Natural killer cell (primary cell): ENCODE measurements around the gene SORBS1. TPM values are rescaled to one million over a fixed set of nuclear protein-coding genes. Genes with fewer than 3 reads are reported as not detected.

Experiments
- ATAC-seq, 3 donors: fragments of 150-1000 bp in 2 of 3; fragments of 200-7000 bp in 1 of 3; cut with Tn5 transposase; 1 replicate in 1 of 3; 2 replicates in 2 of 3; pipeline ENCODE4 v1.10.0; 2021; ENCODE audit warnings: mild to moderate bottlenecking in 2 of 3, moderate library complexity in 2 of 3
- DNase-seq, 2 donors: peaks; one replicate each; pipeline versions ENCODE4 v3.0.0 to v3.0.0-alpha.2; 2013 to 2021; ENCODE audit warnings: mixed read lengths in 1 of 2
- H3K27ac ChIP-seq: one replicate; pipeline ENCODE4 v1.5.1; 2013; ENCODE audit warnings: mild to moderate bottlenecking, low read length
- H3K27me3 ChIP-seq: one replicate; pipeline ENCODE4 v1.6.1; 2013; ENCODE audit warnings: low read length; ENCODE audit not compliant: control insufficient read depth, insufficient read depth
- H3K36me3 ChIP-seq: one replicate; pipeline ENCODE4 v1.6.1; 2013; ENCODE audit warnings: low read length; ENCODE audit not compliant: control insufficient read depth, insufficient read depth
- H3K4me1 ChIP-seq: one replicate; pipeline ENCODE4 v1.6.1; 2013; ENCODE audit warnings: low read length; ENCODE audit not compliant: control insufficient read depth, insufficient read depth
- H3K4me3 ChIP-seq: one replicate; pipeline ENCODE4 v1.5.1; 2013; ENCODE audit warnings: low read length
- H3K9me3 ChIP-seq: one replicate; pipeline ENCODE4 v1.6.1; 2013; ENCODE audit warnings: low read length; ENCODE audit not compliant: control insufficient read depth, insufficient read depth
- H3K27ac Mint-ChIP-seq, 2 donors: one replicate each; pipeline ENCODE4 v1.8.0; 2022; ENCODE audit warnings: mild to moderate bottlenecking in 2 of 2, mixed read lengths in 2 of 2, moderate library complexity in 1 of 2
- H3K27me3 Mint-ChIP-seq, 2 donors: one replicate each; pipeline ENCODE4 v1.8.0; 2022; ENCODE audit warnings: low read depth in 2 of 2, mixed read lengths in 2 of 2
- H3K36me3 Mint-ChIP-seq: one replicate; pipeline ENCODE4 v1.8.0; 2022; ENCODE audit warnings: mixed read lengths
- H3K4me1 Mint-ChIP-seq, 2 donors: one replicate each; pipeline ENCODE4 v1.8.0; 2022; ENCODE audit warnings: mixed read lengths in 2 of 2
- H3K4me3 Mint-ChIP-seq: one replicate; pipeline ENCODE4 v1.8.0; 2022; ENCODE audit warnings: mild to moderate bottlenecking, moderate library complexity, mixed read lengths
- H3K9me3 Mint-ChIP-seq, 2 donors: one replicate each; pipeline ENCODE4 v1.8.0; 2022; ENCODE audit warnings: mixed read lengths in 2 of 2
- WGBS: methylation state at CpG from one replicate; pipeline ENCODE4 v1.1.7; 2013; ENCODE audit warnings: missing lambda C conversion rate; ENCODE audit not compliant: insufficient coverage; 5-methylcytosine and 5-hydroxymethylcytosine counted together
- intact Hi-C: fragments of 100-400 bp; cut with micrococcal nuclease; formaldehyde crosslinking; loops from one replicate; pipeline ENCODE4 v1.14.2; 2022
- total RNA-seq, 4 donors: library from RNA; stranded (reverse); fragments of 120-200 nt in 1 of 4; gene quantifications; one replicate each; pipeline versions ENCODE4 v1.2.3 to v1.2.4, GENCODE V29; 2013 to 2022
- TF ChIP-seq, protein P1 (sequence below): fragments of 200-600 bp; IDR thresholded peaks from one replicate; pipeline ENCODE4 v1.8.0; 2022; ENCODE audit warnings: antibody characterized with exemption

SORBS1 gene
- total RNA-seq, 3 donors from 2014 or later (not counting 1 experiment from before 2014, with no cell fraction given): 2.4 to 5.4 (median 2.8) TPM

DNA sequence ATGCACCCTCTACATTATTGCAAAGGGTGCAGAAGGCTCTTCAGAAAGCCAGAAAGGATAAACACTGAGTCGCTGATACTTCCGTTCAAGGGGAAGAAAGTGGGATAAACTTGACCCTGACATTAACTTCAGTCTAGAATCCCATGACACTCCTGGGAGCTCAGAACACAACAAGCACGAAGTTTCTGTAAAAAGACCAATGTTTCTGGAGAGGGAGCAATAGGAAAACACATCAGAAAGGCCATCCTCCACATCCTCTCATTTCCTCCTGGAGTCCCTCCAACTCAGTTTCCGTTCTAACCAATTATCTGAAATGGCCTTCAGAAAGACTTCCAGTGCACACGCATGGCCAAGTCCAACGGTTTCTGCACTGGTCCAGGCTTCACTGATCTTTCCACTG is 113.5 kb downstream of the SORBS1 start:
- Mint-ChIP-seq H3K4me3 (no peak overlapping the region), H3K27ac (no peak overlapping the region), H3K9me3 (no peaks in the 10 kb centered on the region), H3K27me3 (peaks cover 7 to 9% of the 10 kb centered on the region in 2 donors), H3K4me1 (peaks cover 0 to 5% of the 10 kb centered on the region in 2 donors), H3K36me3 (no peaks in the 10 kb centered on the region)
- DNase-seq (no peak), ATAC-seq (no peak)
- intact Hi-C loops: no loop called here
- H3K4me3 ChIP-seq: no peak overlapping the region
- H3K4me1 ChIP-seq: no peaks in the 10 kb centered on the region
- H3K27me3 ChIP-seq: peaks cover 4% of the 10 kb centered on the region
- no peaks in the 10 kb centered on the region for H3K9me3 ChIP-seq
- H3K36me3 ChIP-seq: no peaks in the 10 kb centered on the region
- TF ChIP-seq, protein P1, sequence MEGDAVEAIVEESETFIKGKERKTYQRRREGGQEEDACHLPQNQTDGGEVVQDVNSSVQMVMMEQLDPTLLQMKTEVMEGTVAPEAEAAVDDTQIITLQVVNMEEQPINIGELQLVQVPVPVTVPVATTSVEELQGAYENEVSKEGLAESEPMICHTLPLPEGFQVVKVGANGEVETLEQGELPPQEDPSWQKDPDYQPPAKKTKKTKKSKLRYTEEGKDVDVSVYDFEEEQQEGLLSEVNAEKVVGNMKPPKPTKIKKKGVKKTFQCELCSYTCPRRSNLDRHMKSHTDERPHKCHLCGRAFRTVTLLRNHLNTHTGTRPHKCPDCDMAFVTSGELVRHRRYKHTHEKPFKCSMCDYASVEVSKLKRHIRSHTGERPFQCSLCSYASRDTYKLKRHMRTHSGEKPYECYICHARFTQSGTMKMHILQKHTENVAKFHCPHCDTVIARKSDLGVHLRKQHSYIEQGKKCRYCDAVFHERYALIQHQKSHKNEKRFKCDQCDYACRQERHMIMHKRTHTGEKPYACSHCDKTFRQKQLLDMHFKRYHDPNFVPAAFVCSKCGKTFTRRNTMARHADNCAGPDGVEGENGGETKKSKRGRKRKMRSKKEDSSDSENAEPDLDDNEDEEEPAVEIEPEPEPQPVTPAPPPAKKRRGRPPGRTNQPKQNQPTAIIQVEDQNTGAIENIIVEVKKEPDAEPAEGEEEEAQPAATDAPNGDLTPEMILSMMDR: no peak
- 69% methylated on average over 6 of the region's 6 CpGs for WGBS
- no peak overlapping the region for H3K27ac ChIP-seq

DNA sequence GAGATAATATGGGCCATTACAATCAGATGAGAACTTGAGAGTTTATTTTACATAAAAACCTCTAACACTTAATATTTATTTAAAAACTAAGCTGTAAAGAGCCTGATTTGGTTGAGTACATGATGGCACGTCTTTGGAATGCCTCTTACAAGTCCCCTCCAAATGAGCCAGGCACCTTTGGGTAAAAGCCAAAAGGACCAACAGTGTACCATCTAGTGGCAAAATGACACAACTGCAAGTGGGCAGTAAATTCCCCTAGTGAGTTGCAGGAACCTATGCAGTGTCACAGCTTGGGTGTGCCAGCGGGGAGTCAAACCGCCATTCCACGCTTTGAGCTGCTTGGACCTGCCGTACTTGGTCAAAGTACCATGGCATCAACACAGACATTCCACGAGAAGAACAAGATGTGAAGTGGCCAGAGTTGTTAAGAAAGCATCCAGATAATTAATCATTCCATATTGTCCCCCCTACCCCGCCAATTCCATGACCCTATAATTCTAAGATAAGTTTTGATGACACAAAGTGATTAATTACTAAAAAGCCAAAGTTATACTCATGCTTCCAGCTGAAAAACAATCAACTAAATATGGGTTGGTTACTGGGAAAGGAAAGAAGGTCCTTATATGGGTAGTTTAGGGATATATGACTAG is 115.2 kb downstream of the SORBS1 start:
- H3K4me3 Mint-ChIP-seq: no peak overlapping the region
- H3K27ac Mint-ChIP-seq: no peak overlapping the region
- WGBS: 12% methylated on average over 6 of the region's 7 CpGs
- TF ChIP-seq, protein P1: peak; percentile 79
- H3K9me3 Mint-ChIP-seq: no peaks in the 10 kb centered on the region
- DNase-seq (peak in 1 of 2 donors; percentile 61), ATAC-seq (peak; percentile 55 to 92 (median 75))
- Histone ChIP-seq H3K27me3 (peaks cover 4% of the 10 kb centered on the region), H3K9me3 (no peaks in the 10 kb centered on the region), H3K36me3 (no peaks in the 10 kb centered on the region), H3K4me1 (peaks cover 5% of the 10 kb centered on the region), H3K27ac (no peak overlapping the region), H3K4me3 (no peak overlapping the region)
- intact Hi-C loops: no loop called here
- H3K27me3 Mint-ChIP-seq: peaks cover 1 to 9% of the 10 kb centered on the region in 2 donors
- H3K4me1 Mint-ChIP-seq: peaks cover 7 to 12% of the 10 kb centered on the region in 2 donors
- no peaks in the 10 kb centered on the region for H3K36me3 Mint-ChIP-seq

GRCh38 chr10:95445223-95445836 is 115.8 kb downstream of the SORBS1 start:
- intact Hi-C loops: no loop called here
- Histone ChIP-seq H3K4me1 (peaks cover 8% of the 10 kb centered on the region), H3K27ac (no peak overlapping the region), H3K4me3 (no peak overlapping the region), H3K9me3 (no peaks in the 10 kb centered on the region), H3K36me3 (no peaks in the 10 kb centered on the region), H3K27me3 (peaks cover 4% of the 10 kb centered on the region)
- DNase-seq (no peak), ATAC-seq (no peak)
- Mint-ChIP-seq H3K36me3 (no peaks in the 10 kb centered on the region), H3K9me3 (no peaks in the 10 kb centered on the region), H3K4me1 (peaks cover 11 to 16% of the 10 kb centered on the region in 2 donors), H3K27me3 (peaks cover 0 to 9% of the 10 kb centered on the region in 2 donors), H3K4me3 (no peak overlapping the region), H3K27ac (no peak overlapping the region)
- 83% methylated on average over 6 of the region's 6 CpGs for WGBS
- TF ChIP-seq, protein P1: no peak
